Measurements from ENCODE around the gene MYBL2. TPM values are rescaled to one million over a fixed set of nuclear protein-coding genes. Genes with fewer than 3 reads are reported as not detected.

MYBL2 gene
- total RNA-seq, 1 donor from 2014 or later: not detected

- DNase-seq (ENCODE audit: low spot score): no peak
Observed at GRCh38 chr20:43722153-43722505, 55.2 kb downstream of the MYBL2 start.

- DNase-seq (ENCODE audit: low spot score): no peak
Observed at GRCh38 chr20:43723186-43723585, 56.3 kb downstream of the MYBL2 start.

- no peak for DNase-seq (ENCODE audit: low spot score)
Observed at GRCh38 chr20:43723735-43724134, 56.8 kb downstream of the MYBL2 start.

- no peak for DNase-seq (ENCODE audit: low spot score)
Observed at GRCh38 chr20:43724383-43724782, 57.5 kb downstream of the MYBL2 start.

GRCh38 chr20:43725666-43726065 lies 58.8 kb downstream of the MYBL2 start:
- DNase-seq (ENCODE audit: low spot score): no peak

GRCh38 chr20:43726333-43726732 lies 59.4 kb downstream of the MYBL2 start:
- no peak for DNase-seq (ENCODE audit: low spot score)

GRCh38 chr20:43726811-43727338 lies 60.0 kb downstream of the MYBL2 start, which contains the start of gene GTSF1L:
GTSF1L (minus strand) TSS chr20:43727002; CDS start chr20:43726694, 308 bp downstream.
- no peak for DNase-seq (ENCODE audit: low spot score)

- DNase-seq (ENCODE audit: low spot score): no peak
Observed at GRCh38 chr20:43727980-43728590, 61.2 kb downstream of the MYBL2 start.

- no peak for DNase-seq (ENCODE audit: low spot score)
Observed at GRCh38 chr20:43728686-43729255, 61.9 kb downstream of the MYBL2 start.

- no peak for DNase-seq (ENCODE audit: low spot score)
Observed at GRCh38 chr20:43731469-43731868, 64.6 kb downstream of the MYBL2 start.

GRCh38 chr20:43731927-43732326 lies 65.0 kb downstream of the MYBL2 start:
- DNase-seq (ENCODE audit: low spot score): no peak

GRCh38 chr20:43736588-43737158 lies 69.8 kb downstream of the MYBL2 start:
- DNase-seq (ENCODE audit: low spot score): no peak

GRCh38 chr20:43737925-43738324 lies 71.0 kb downstream of the MYBL2 start:
- DNase-seq (ENCODE audit: low spot score): no peak

- DNase-seq (ENCODE audit: low spot score): no peak
Observed at GRCh38 chr20:43739148-43739749, 72.3 kb downstream of the MYBL2 start.

- no peak for DNase-seq (ENCODE audit: low spot score)
Observed at GRCh38 chr20:43740642-43741041, 73.7 kb downstream of the MYBL2 start.

GRCh38 chr20:43744151-43744611 lies 77.3 kb downstream of the MYBL2 start:
- no peak for DNase-seq (ENCODE audit: low spot score)

GRCh38 chr20:43744966-43745730 lies 78.2 kb downstream of the MYBL2 start:
- DNase-seq (ENCODE audit: low spot score): no peak

- DNase-seq (ENCODE audit: low spot score): no peak
Observed at GRCh38 chr20:43746344-43747137, 79.6 kb downstream of the MYBL2 start.

- DNase-seq (ENCODE audit: low spot score): no peak
Observed at GRCh38 chr20:43748274-43748673, 81.4 kb downstream of the MYBL2 start.

- peak; percentile 94 for DNase-seq (ENCODE audit: low spot score)
Observed at GRCh38 chr20:43749734-43750294, 82.9 kb downstream of the MYBL2 start.

Measured in mesenteric fat pad (tissue), 1 donor.